Small intestine (tissue), 7 donors: Measurements from ENCODE around the gene NDUFV1. TPM values are rescaled to one million over a fixed set of nuclear protein-coding genes. Genes with fewer than 3 reads are reported as not detected.
A peak's percentile ranks its signal among the peaks of the same experiment; 100 is the strongest.

Experiments
- DNase-seq, 2 donors: peaks; one replicate each; pipeline versions ENCODE4 v3.0.0 to v3.0.0-alpha.2; 2013
- FAIRE-seq: peaks from 2 replicates; lab custom pipeline; 2012; peaks lifted over from hg19 to GRCh38; lab: Jason Lieb, UNC
- H3K27ac ChIP-seq, 3 donors: one replicate each; pipeline ENCODE4 v1.5.1; 2013; ENCODE audit warnings: low read length in 2 of 3, mild to moderate bottlenecking in 2 of 3, control low read depth in 1 of 3, inconsistent platforms in 1 of 3, low read depth in 1 of 3, moderate library complexity in 1 of 3
- H3K27me3 ChIP-seq, 3 donors: one replicate each; pipeline ENCODE4 v1.6.1; 2013; ENCODE audit warnings: low read length in 3 of 3, inconsistent platforms in 1 of 3; ENCODE audit not compliant: control insufficient read depth in 3 of 3, insufficient read depth in 3 of 3
- H3K36me3 ChIP-seq, 3 donors: one replicate each; pipeline ENCODE4 v1.6.1; 2013; ENCODE audit warnings: low read length in 3 of 3, inconsistent platforms in 1 of 3, low read depth in 1 of 3, mild to moderate bottlenecking in 1 of 3, moderate library complexity in 1 of 3; ENCODE audit not compliant: control insufficient read depth in 3 of 3, insufficient read depth in 2 of 3
- H3K4me1 ChIP-seq, 3 donors: one replicate each; pipeline ENCODE4 v1.6.1; 2013; ENCODE audit warnings: low read length in 2 of 3, inconsistent platforms in 1 of 3, low read depth in 1 of 3, mild to moderate bottlenecking in 1 of 3, moderate library complexity in 1 of 3; ENCODE audit not compliant: control insufficient read depth in 3 of 3, insufficient read depth in 2 of 3
- H3K4me3 ChIP-seq, 3 donors: one replicate each; pipeline ENCODE4 v1.5.1; 2013; ENCODE audit warnings: low read length in 3 of 3, control low read depth in 1 of 3, inconsistent platforms in 1 of 3, low read depth in 1 of 3, mild to moderate bottlenecking in 1 of 3, moderate library complexity in 1 of 3
- H3K9me3 ChIP-seq, 2 donors: one replicate each; pipeline ENCODE4 v1.6.1; 2013; ENCODE audit warnings: low read depth in 1 of 2, low read length in 1 of 2; ENCODE audit not compliant: control insufficient read depth in 2 of 2, insufficient read depth in 1 of 2
- WGBS, 3 donors: extraction: QIAGEN DNeasy Blood & Tissue Kit; methylation state at CpG; one replicate each; pipeline ENCODE4 v1.1.7; 2013; 5-methylcytosine and 5-hydroxymethylcytosine counted together
- polyA plus RNA-seq, 4 donors: library from polyadenylated mRNA; stranded (reverse) in 3 of 4; unstranded in 1 of 4; fragments of 200-250 nt in 3 of 4; fragments of 120-200 nt in 1 of 4; gene quantifications; one replicate each; pipeline versions ENCODE4 v1.2.1 to v1.2.3, GENCODE V29; 2013
- donor health status: healthy with polysubstance abuse.
- donor health status: control.
- donor health status: control.
- donor health status: Bipolar disorder and iron deficiency.
- donor health status: healthy.

The NDUFV1 gene
- polyA plus RNA-seq, 4 donors, result 170 to 361 (median 249) TPM

DNA sequence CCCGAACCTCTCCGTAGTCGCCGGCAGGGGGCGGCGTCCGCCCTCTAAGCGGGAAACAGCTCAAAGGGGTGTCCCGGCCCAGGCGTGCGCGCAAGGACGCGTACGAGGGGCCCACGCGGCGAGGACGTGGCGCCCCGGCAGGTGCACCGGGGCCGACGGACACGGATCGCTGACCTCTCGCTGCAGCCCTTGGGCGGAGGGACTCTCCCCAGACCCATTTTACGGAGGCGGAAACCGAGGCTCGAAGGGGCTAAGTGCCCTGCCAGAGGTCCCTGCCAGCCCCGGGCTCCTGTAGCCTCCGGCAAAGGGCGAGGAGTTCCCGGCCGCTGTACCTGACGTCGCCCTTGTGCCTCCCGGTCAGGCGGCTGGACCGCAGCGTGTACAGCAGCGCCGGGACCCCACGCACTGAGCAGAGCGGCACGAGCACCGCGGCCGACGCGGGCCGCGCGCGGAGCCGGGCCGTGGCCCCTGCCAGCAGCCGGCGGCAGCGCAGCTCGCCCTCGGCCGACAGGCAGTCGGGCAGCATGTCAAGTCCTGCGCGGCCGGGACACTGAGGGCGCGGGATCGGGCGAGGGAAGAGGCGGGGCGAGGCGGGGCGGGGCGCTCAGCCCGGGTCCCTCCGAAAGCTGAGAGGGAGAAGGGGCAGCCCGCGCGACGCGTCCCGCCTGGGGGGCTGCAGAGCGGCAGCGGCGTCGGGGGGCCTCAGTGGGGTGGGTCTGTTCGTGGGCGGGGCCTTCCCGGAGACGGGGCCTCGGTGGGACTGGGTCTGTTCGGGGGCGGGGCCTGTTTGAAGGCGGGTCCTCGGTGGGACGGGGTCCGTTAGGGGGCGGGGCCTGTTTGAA, 22.9 kb downstream of the NDUFV1 start, which contains the start of gene NUDT8:
TSS of gene NUDT8 (minus strand) at position 552 of the 842 bp plus-strand sequence. CDS start at position 526, 26 bp downstream.
- no peak for FAIRE-seq
- 1% methylated on average over 53 to 102 of the region's 102 CpGs for WGBS, 3 donors
- Histone ChIP-seq H3K27ac (peak within 1 kb of the TSS; percentile 95 to 100 (median 96)), H3K4me1 (peaks cover 0 to 46% (median 7%) of the 10 kb centered on the region in 3 donors), H3K27me3 (no peaks in the 10 kb centered on the region), H3K9me3 (no peaks in the 10 kb centered on the region), H3K36me3 (peaks cover 0 to 17% (median 0%) of the 10 kb centered on the region in 3 donors), H3K4me3 (peak within 1 kb of the TSS; percentile 52 to 79 (median 67))
- DNase-seq, result peak; percentile 84 to 91

DNA sequence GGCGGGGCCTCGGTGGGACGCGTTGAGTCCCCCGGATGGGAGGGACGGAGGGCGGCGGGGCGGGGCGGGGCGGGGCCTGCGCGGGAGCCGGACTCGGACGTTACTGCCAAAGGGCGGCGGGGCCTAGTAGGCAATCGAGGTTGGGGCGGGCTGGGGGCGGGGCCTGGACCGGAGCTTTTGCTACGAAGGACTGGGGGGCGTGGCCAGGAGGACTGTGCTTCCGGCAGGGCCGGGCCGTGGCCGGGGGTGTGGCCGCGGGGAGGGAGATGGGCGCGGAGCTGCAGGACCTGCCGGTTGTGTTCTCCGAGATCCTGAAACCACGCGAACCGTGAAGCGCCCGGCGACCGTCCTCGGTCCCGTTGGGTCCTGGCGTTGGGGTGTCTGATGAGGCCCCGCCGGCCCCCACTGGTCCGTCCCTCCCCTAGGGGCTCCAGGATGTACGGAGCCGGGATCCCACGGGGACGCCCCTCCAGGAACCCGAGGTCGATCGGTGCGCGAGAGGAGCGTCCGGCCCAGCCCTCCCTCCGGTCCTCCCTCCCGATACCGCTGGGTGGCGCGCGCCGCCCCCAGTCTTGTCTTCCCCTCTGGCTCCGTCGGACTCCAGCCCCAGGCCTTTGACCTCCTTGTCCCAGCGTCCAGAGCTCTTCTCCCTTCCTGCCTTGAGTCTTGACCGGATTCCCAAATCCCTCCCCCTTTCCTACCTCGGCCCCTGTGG, 23.6 kb downstream of the NDUFV1 start:
- H3K27ac ChIP-seq, result peak overlapping the region; percentile 90 to 100 (median 95)
- WGBS, 3 donors, result 1 to 2% (median 1%) methylated on average over 28 to 70 of the region's 70 CpGs
- no peak for FAIRE-seq
- H3K9me3 ChIP-seq, result no peaks in the 10 kb centered on the region
- peak; percentile 98 to 99 for DNase-seq
- peak overlapping the region in 2 of 3 donors; percentile 60 to 79 for H3K4me3 ChIP-seq
- H3K36me3 ChIP-seq, result peaks cover 0 to 17% (median 0%) of the 10 kb centered on the region in 3 donors
- H3K27me3 ChIP-seq, result no peaks in the 10 kb centered on the region
- peaks cover 0 to 53% (median 11%) of the 10 kb centered on the region in 3 donors for H3K4me1 ChIP-seq

DNA sequence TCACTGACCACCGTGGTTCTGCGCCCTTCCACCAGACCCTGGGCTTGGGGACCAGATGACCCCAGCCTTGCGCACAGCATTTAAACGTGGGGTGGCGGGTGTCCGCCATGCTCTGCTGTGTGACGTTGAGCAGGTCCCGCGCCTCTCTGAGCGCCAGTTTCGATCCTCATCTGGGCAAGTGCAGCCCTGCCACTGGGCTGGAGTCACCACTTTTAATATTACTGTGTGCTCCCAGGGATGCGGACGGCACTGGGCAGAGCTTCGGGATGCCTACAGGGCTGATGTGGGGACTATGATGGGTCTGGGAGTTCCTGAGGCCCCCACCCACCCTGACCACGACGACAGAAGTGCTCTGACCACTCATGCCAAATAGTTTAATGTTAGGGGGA, 24.2 kb downstream of the NDUFV1 start:
- no peaks in the 10 kb centered on the region for H3K27me3 ChIP-seq
- peak overlapping the region; percentile 90 to 100 (median 95) for H3K27ac ChIP-seq
- H3K4me1 ChIP-seq, result peaks cover 0 to 55% (median 11%) of the 10 kb centered on the region in 3 donors
- FAIRE-seq (no peak), DNase-seq (no peak)
- peak overlapping the region in 2 of 3 donors; percentile 60 to 79 for H3K4me3 ChIP-seq
- peaks cover 0 to 17% (median 0%) of the 10 kb centered on the region in 3 donors for H3K36me3 ChIP-seq
- WGBS, 3 donors, result 36 to 52% (median 45%) methylated on average over 16 of the region's 16 CpGs
- no peaks in the 10 kb centered on the region for H3K9me3 ChIP-seq

DNA sequence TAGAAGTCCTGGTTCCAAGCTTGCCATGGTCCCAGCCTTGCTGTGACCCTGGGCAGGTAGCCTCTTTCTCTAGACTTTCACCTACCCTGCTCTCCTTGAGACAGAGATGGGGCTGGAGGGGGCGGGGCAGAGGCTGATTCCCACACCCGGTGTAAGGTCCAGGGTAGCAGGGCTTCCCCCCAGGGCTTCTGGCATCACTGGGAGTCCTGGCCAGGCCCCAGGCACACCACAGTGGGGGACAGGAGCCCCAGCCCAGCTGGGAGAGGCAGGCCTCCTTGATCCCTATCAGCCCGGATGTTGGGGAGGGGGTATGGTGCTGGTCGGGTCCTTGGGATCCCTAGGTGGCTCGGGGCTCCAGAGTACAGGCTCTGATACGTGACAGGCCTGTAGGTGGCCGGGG, 24.7 kb downstream of the NDUFV1 start:
- 53 to 70% (median 55%) methylated on average over 7 of the region's 7 CpGs for WGBS, 3 donors
- H3K9me3 ChIP-seq, result no peaks in the 10 kb centered on the region
- H3K36me3 ChIP-seq, result peaks cover 0 to 17% (median 0%) of the 10 kb centered on the region in 3 donors
- FAIRE-seq, result no peak
- peak; percentile 72 to 77 for DNase-seq
- no peak overlapping the region for H3K4me3 ChIP-seq
- H3K27ac ChIP-seq, result peak overlapping the region; percentile 90 to 100 (median 95)
- H3K27me3 ChIP-seq, result no peaks in the 10 kb centered on the region
- H3K4me1 ChIP-seq, result peaks cover 0 to 55% (median 11%) of the 10 kb centered on the region in 3 donors

DNA sequence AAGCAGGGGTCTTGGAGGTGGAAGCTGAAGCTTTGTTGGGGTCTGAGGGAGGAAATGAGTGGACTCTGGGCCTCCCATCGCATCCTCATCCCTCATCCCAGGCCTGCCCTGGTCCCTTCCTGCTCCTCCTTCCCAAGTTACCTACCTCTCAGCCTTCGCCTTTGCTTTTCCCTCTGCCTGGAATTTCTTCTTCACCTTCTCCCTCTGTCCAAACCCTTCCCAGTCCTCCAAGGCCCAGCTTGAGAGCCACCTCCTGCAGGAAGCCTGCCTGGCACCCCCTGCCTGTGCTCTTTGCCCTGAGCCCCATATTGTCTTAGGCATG, 25.1 kb downstream of the NDUFV1 start:
- peak in 1 of 2 donors; percentile 47 for DNase-seq
- peaks cover 0 to 55% (median 11%) of the 10 kb centered on the region in 3 donors for H3K4me1 ChIP-seq
- no peaks in the 10 kb centered on the region for H3K27me3 ChIP-seq
- no peaks in the 10 kb centered on the region for H3K9me3 ChIP-seq
- WGBS, 3 donors, result 71 to 85% (median 84%) methylated on average over 2 of the region's 2 CpGs
- peak overlapping the region; percentile 90 to 100 (median 95) for H3K27ac ChIP-seq
- FAIRE-seq, result no peak
- H3K4me3 ChIP-seq, result no peak overlapping the region
- H3K36me3 ChIP-seq, result peaks cover 0 to 17% (median 0%) of the 10 kb centered on the region in 3 donors

DNA sequence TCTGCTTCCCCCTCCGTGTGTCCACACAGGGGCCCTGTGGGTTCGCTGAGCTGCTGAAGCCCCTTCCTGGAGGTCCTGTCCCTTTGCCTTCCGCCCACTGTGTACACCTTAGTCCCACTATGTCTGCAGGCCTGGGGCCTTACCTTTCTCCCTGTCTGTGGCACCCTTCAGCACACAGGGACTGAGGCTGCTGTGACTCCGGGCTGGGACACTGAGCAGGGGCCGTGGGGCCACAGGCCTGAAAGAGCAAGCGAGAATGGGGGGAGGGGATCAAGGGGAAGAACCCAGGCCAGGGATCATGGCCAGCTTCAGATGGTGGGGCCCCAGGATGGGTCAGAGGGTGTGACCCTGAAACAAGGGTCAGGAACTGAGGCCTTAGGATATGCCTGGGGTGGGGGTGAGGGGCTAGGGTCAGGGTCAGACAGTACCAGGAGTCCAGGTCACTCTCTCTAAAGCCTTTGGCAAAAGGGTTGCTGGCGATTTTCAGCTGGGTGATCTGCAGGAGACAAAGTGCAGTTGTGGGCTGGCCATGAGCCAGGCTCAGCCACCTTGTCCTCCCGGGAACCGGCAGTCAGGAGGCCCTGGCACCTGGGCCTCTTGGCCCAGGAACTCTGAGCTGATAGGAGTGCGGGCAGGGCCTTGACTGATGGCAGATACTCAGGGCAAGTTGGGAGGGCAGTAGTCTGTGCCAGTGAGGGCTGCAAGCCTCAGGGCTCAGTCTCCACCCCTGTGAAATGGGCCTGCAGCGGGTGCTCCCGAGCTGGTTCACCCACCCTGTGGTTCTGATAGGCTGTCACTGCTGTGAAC, 25.6 kb downstream of the NDUFV1 start:
- Histone ChIP-seq H3K27me3 (no peaks in the 10 kb centered on the region), H3K9me3 (no peaks in the 10 kb centered on the region), H3K36me3 (peaks cover 0 to 13% (median 0%) of the 10 kb centered on the region in 3 donors), H3K4me1 (peaks cover 0 to 55% (median 11%) of the 10 kb centered on the region in 3 donors), H3K4me3 (no peak overlapping the region), H3K27ac (peak overlapping the region; percentile 90 to 100 (median 95))
- peak; percentile 85 to 95 for DNase-seq
- FAIRE-seq, result no peak
- WGBS, 3 donors, result 27 to 61% (median 34%) methylated on average over 12 of the region's 12 CpGs

DNA sequence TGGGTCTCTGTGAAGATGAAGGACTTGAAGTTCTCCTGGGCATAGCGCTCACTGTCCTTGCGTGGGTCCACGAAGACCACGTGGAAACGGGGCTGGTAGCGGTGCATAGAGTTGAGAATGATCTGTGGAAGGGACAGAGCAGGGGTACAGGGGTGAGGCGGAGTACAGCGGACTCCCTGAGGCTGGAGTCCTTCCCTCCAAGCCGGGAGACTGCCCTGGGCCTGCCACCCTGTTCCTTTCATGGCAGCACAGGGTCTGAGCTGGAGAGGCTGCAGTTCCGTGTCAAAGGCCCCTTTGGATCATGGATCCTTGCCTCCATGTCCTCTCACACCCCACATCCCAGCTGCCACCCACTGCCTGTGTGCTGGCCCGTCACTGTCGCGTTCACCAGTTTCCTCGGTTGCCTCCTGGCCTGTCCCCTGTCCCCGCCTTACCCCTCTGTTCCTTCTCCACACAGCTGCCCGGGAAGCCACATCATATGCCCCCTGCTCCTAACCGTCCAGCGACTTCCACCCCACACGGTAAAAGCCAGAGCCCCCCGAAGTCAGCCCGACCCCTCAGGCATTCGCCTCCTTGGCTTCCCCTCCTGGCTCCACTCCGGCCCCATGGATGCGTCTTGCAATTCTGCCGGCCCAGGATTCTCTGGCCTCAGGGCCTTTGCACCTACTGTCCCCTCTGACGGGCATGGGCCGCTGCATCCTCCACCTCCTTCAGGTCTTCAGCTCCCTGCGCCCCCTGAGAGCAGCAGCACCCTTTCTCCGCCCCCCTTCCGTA, 26.4 kb downstream of the NDUFV1 start:
- 80 to 89% (median 83%) methylated on average over 29 to 30 of the region's 30 CpGs for WGBS, 3 donors
- DNase-seq (no peak), FAIRE-seq (no peak)
- Histone ChIP-seq H3K36me3 (peaks cover 0 to 6% (median 0%) of the 10 kb centered on the region in 3 donors), H3K27me3 (no peaks in the 10 kb centered on the region), H3K4me1 (peaks cover 0 to 55% (median 11%) of the 10 kb centered on the region in 3 donors), H3K4me3 (peak overlapping the region in 1 of 3 donors; percentile 0), H3K9me3 (no peaks in the 10 kb centered on the region), H3K27ac (peak overlapping the region; percentile 90 to 100 (median 95))
